ENCODE data around the gene HMG20B.

GRCh38 chr19:3537101-3537437 is 35.7 kb upstream of the HMG20B start:
- no peak for TF ChIP-seq CTCF (optimal IDR thresholded peaks at IDR 0.05 in 1 of 3, IDR thresholded peaks at IDR 0.05 in 1 of 3, conservative IDR thresholded peaks at IDR 0.05 in 1 of 3; ENCODE audit: extremely low read depth in 1 of 3, insufficient read depth in 2 of 3, low read length in 3 of 3)
- no peak for TF ChIP-seq EZH2 (IDR thresholded peaks at IDR 0.05; ENCODE audit: low read length)

Data from keratinocyte (primary cell).